HepG2 (cell line): Measurements from ENCODE around the gene RAC3. TPM values are rescaled to one million over a fixed set of nuclear protein-coding genes. Genes with fewer than 3 reads are reported as not detected.

Experiments
- AGO2 ChIP-seq: fragments of 200-400 bp; formaldehyde crosslinking; optimal IDR thresholded peaks from 2 replicates; pipeline ENCODE3; 2017; ENCODE audit warnings: mild to moderate bottlenecking, low read depth, low read length, moderate library complexity
- HOXA5 ChIP-seq: sonication (generic); formaldehyde crosslinking; IDR thresholded peaks from 2 replicates; pipeline ENCODE4 v1.4.0; 2020; ENCODE audit warnings: missing genetic modification reagents
- HOXA7 ChIP-seq: sonication (generic); formaldehyde crosslinking; IDR thresholded peaks from 2 replicates; pipeline ENCODE4 v1.8.1; 2022; ENCODE audit warnings: mild to moderate bottlenecking, missing genetic modification reagents, moderate library complexity
- MED1 ChIP-seq: sonication (generic); formaldehyde crosslinking; IDR thresholded peaks from 2 replicates; pipeline ENCODE4 v1.4.0; 2020; ENCODE audit warnings: missing genetic modification reagents
- PAF1 ChIP-seq: IDR thresholded peaks from 2 replicates; pipeline ENCODE4 v1.6.1; 2016; ENCODE audit warnings: missing genetic modification reagents, missing compliant biosample characterization
- RNF2 ChIP-seq: fragments of 450-650 bp; conservative IDR thresholded peaks from 2 replicates; pipeline ENCODE4 v1.6.1; 2016; ENCODE audit warnings: low read depth
- RXRA ChIP-seq: sonication (generic); formaldehyde crosslinking; IDR thresholded peaks from 2 replicates; pipeline ENCODE4 v1.5.1; 2020; ENCODE audit warnings: missing genetic modification reagents
- SIN3B ChIP-seq: fragments of 150-350 bp; IDR thresholded peaks from 2 replicates; pipeline ENCODE4 v1.6.1; 2014; ENCODE audit warnings: low read length
- SMAD3 ChIP-seq: sonication (generic); formaldehyde crosslinking; IDR thresholded peaks from 2 replicates; pipeline ENCODE4 v1.4.0; 2020; ENCODE audit warnings: missing genetic modification reagents
- TCF12 ChIP-seq, 2 experiments: fragments of 450-650 bp in 1 of 2; sonication (generic) in 1 of 2; formaldehyde crosslinking in 1 of 2; IDR thresholded peaks; 2 replicates each; pipeline versions ENCODE4 v1.6.1 to v1.8.0; 2017 to 2022; ENCODE audit warnings: antibody characterized with exemption in 1 of 2, mild to moderate bottlenecking in 1 of 2, missing genetic modification reagents in 1 of 2, moderate library complexity in 1 of 2
- ZNF143 ChIP-seq: sonication (generic); formaldehyde crosslinking; IDR thresholded peaks from 2 replicates; pipeline ENCODE4 v1.4.0; 2020; ENCODE audit warnings: missing genetic modification reagents
- ZNF326 ChIP-seq: sonication (generic); formaldehyde crosslinking; IDR thresholded peaks from 2 replicates; pipeline ENCODE4 v1.4.0; 2020; ENCODE audit warnings: missing genetic modification reagents, borderline replicate concordance
- ZNF333 ChIP-seq: sonication (generic); formaldehyde crosslinking; IDR thresholded peaks from 2 replicates; pipeline ENCODE4 v1.4.0; 2020; ENCODE audit warnings: mild to moderate bottlenecking, missing genetic modification reagents, borderline replicate concordance
- ZNF549 ChIP-seq: sonication (generic); formaldehyde crosslinking; IDR thresholded peaks from 2 replicates; pipeline ENCODE4 v1.5.0; 2020; ENCODE audit warnings: missing genetic modification reagents
- ZNF644 ChIP-seq: IDR thresholded peaks from 2 replicates; pipeline ENCODE4 v1.6.1; 2016; ENCODE audit warnings: low read depth
- polyA plus RNA-seq, 8 experiments: library from polyadenylated mRNA; depleted of rRNA in 3 of 8; stranded (reverse) in 7 of 8; unstranded in 1 of 8; fragments of >200 nt; fragmentation: Illumina TruSeq in 4 of 8; extraction: Trizol in 4 of 8; gene quantifications; 2 replicates each; pipeline versions ENCODE4 v1.2.1 to v1.2.3, GENCODE V29; 2011 to 2016; ENCODE audit warnings: low read depth in 4 of 8, missing spikeins in 1 of 8, mixed read lengths in 1 of 8; ENCODE audit not compliant: insufficient read depth in 1 of 8
- total RNA-seq, 5 experiments: library from RNA; depleted of rRNA; stranded (reverse); fragments of >200 nt; fragmentation: Illumina TruSeq; extraction: Trizol; gene quantifications; 2 replicates each; pipeline ENCODE4 v1.2.3, GENCODE V29; 2016; ENCODE audit warnings: low read depth in 1 of 5
- TF ChIP-seq, protein P1 (sequence below), 2 experiments: fragments of 450-650 bp in 1 of 2; sonication (generic) in 1 of 2; formaldehyde crosslinking in 1 of 2; IDR thresholded peaks; 2 replicates each; pipeline versions ENCODE4 v1.6.1 to v1.8.0; 2016 to 2022; ENCODE audit warnings: antibody characterized with exemption in 1 of 2, mild to moderate bottlenecking in 1 of 2, missing genetic modification reagents in 1 of 2
- TF ChIP-seq, protein P2 (sequence below): sonication (generic); formaldehyde crosslinking; IDR thresholded peaks from 2 replicates; pipeline ENCODE4 v1.8.0; 2022; ENCODE audit warnings: missing genetic modification reagents, low read depth, mild to moderate bottlenecking, borderline replicate concordance
- TF ChIP-seq, protein P3 (sequence below): sonication (generic); formaldehyde crosslinking; IDR thresholded peaks from 2 replicates; pipeline ENCODE4 v1.8.0; 2022; ENCODE audit warnings: missing genetic modification reagents, mild to moderate bottlenecking, borderline replicate concordance

RAC3 gene
- total and polyA plus RNA-seq, 2 of the 13 experiments (the other 11 are each of a cell fraction or from before 2014, with no cell fraction given): 10.5 to 21.3 TPM

DNA sequence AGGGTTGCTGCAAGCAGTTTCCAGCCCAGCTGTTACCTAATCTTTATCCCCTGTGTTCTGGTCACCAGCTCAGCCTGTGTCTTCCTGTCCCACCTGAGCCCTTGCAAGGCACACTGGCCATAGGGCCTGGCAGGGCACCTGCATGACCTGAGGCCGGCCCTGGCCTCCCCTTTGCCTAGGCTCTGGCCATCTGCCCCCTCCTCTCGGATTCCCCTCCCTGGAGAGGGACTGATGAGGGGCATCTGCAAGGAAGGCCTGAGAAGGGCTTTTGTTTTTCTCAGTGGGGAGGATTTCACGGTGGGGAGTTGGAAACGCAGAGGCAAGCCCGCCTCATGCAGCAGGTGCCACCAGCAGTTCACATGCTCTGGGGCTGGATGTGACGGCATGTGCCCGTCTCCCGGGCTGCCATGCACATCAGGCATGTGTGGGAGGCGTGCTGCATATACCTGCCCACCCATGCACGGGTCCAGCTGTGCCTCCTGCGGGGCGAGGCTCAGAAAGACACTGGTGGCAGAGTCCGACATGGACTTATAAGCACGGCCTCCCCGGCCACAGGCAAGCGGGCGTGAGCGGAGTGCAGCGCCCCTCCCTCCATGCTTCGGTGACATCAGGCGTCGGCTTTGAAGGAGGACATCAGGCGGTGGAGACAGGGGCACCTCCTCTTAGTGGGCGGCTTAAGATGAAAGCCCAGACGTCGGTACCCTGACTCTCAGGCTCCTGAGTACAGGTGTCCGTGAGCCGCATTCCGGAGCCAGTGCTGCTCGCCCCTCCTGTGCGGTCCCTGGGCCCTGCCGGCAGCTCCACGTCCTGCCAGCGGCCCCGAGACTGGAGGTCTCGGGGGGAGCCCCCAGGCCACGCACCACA, 37.5 kb upstream of the RAC3 start (continued):
- TF ChIP-seq, protein P1, sequence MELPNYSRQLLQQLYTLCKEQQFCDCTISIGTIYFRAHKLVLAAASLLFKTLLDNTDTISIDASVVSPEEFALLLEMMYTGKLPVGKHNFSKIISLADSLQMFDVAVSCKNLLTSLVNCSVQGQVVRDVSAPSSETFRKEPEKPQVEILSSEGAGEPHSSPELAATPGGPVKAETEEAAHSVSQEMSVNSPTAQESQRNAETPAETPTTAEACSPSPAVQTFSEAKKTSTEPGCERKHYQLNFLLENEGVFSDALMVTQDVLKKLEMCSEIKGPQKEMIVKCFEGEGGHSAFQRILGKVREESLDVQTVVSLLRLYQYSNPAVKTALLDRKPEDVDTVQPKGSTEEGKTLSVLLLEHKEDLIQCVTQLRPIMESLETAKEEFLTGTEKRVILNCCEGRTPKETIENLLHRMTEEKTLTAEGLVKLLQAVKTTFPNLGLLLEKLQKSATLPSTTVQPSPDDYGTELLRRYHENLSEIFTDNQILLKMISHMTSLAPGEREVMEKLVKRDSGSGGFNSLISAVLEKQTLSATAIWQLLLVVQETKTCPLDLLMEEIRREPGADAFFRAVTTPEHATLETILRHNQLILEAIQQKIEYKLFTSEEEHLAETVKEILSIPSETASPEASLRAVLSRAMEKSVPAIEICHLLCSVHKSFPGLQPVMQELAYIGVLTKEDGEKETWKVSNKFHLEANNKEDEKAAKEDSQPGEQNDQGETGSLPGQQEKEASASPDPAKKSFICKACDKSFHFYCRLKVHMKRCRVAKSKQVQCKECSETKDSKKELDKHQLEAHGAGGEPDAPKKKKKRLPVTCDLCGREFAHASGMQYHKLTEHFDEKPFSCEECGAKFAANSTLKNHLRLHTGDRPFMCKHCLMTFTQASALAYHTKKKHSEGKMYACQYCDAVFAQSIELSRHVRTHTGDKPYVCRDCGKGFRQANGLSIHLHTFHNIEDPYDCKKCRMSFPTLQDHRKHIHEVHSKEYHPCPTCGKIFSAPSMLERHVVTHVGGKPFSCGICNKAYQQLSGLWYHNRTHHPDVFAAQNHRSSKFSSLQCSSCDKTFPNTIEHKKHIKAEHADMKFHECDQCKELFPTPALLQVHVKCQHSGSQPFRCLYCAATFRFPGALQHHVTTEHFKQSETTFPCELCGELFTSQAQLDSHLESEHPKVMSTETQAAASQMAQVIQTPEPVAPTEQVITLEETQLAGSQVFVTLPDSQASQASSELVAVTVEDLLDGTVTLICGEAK (IDR thresholded peaks at IDR 0.05): no peak
- TF ChIP-seq, protein P1 (CRISPR knock-in tag; IDR thresholded peaks at IDR 0.05): peak; percentile 63; the same call in 1 of the 2 replicates
- TF ChIP-seq RNF2 (no peak; the same call in 1 of the 2 replicates), ZNF549 (CRISPR knock-in tag) (no peak; the same call in 1 of the 2 replicates), ZNF143 (peak; percentile 37; the same call in 1 of the 2 replicates), ZNF326 (CRISPR knock-in tag) (peak; percentile 10), HOXA5 (CRISPR knock-in tag) (peak; percentile 55), RXRA (CRISPR knock-in tag) (peak; percentile 32), HOXA7 (CRISPR knock-in tag) (no peak), SIN3B (no peak), SMAD3 (CRISPR knock-in tag) (no peak; the same call in 1 of the 2 replicates), PAF1 (no peak), TCF12 (IDR thresholded peaks at IDR 0.05) (no peak), TCF12 (CRISPR knock-in tag; IDR thresholded peaks at IDR 0.05) (no peak), AGO2 (no peak), ZNF333 (peak; percentile 91; the same call in 1 of the 2 replicates), MED1 (peak; percentile 69; the same call in 1 of the 2 replicates), ZNF644 (no peak)
- TF ChIP-seq, protein P2, sequence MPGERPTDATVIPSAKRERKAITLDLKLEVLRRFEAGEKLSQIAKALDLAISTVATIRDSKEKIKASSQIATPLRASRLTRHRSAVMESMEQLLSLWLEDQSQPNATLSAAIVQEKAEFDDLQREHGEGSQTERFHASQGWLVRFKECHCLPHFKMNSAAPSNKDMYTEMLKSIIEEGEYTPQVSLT: no peak; the same call in 1 of the 2 replicates
- TF ChIP-seq, protein P3, sequence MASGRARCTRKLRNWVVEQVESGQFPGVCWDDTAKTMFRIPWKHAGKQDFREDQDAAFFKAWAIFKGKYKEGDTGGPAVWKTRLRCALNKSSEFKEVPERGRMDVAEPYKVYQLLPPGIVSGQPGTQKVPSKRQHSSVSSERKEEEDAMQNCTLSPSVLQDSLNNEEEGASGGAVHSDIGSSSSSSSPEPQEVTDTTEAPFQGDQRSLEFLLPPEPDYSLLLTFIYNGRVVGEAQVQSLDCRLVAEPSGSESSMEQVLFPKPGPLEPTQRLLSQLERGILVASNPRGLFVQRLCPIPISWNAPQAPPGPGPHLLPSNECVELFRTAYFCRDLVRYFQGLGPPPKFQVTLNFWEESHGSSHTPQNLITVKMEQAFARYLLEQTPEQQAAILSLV (CRISPR knock-in tag): peak; percentile 56; the same call in 1 of the 2 replicates
